PC-9 (cell line): ENCODE measurements around the gene GPATCH2.
"Not testable (repeated sequence)": the region's sequence is repeated elsewhere in the genome, so short reads cannot be mapped to it uniquely, and the experiment has no call there.

ENCODE experiments used
- CTCF ChIP-seq: fragments of 200-600 bp; sonication (generic); conservative IDR thresholded peaks from 2 replicates; pipeline ENCODE4 v1.6.1; 2017; ENCODE audit warnings: mixed run types, antibody characterized with exemption, mild to moderate bottlenecking, moderate library complexity
- EZH2 ChIP-seq: fragments of 200-600 bp; sonication (generic); IDR thresholded peaks from 2 replicates; pipeline ENCODE4 v1.8.0; 2017; ENCODE audit warnings: antibody characterized with exemption, low read depth

GRCh38 chr1:217379804-217380203 is 251.1 kb downstream of the GPATCH2 start:
- TF ChIP-seq EZH2, CTCF: not testable (repeated sequence)
